Activated naive CD4-positive, alpha-beta T cell treated with anti-CD3 and anti-CD28 coated beads, Interleukin-2, amount 50 U/mL, for 16 hours (primary cell): ENCODE measurements around the gene NTM.

Experiments used
- DNase-seq: peaks from one replicate; pipeline ENCODE4 v3.0.0-alpha.2; 2020

The NTM gene

DNA sequence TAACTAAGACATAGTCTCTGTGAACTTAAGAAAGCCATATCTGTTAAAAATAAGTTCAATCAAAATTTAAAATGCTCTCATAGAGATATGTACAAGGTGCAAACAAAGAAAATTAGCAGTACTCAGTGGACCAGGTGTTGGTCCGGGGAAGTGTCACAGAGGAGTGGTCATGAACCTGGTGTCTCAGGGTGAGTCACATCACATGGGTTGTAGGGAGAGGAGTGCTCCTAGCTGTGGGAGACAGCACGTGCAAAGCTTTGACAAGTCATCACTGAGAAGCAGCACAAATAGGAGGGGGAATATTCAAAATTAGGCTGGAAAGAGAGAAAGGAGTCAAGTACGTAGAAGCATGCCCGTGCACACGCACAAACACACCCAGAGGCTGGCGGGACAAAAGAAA, 438.1 kb downstream of the NTM start:
- no peak for DNase-seq

GRCh38 chr11:131809203-131809918, 438.9 kb downstream of the NTM start:
- DNase-seq = no peak

DNA sequence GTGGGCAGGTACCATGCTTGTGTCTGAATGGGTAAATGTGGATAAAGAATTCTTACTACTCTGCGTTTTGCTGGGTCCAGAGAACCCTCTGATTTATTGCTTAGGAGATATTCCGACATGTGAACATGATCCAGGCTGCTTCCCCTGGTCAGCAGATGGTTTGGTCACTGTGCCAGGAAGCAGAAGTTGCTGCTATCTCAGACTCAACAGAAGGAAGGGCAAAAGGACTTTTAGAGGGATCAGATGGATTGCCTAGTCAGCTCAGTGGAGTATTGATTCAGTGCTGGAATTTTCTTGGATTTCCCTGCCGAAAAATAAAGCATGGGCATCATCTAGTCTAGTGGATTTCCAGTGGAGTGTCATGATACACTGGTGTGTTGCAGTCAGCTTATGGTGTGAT, 440.1 kb downstream of the NTM start:
- no peak for DNase-seq

DNA sequence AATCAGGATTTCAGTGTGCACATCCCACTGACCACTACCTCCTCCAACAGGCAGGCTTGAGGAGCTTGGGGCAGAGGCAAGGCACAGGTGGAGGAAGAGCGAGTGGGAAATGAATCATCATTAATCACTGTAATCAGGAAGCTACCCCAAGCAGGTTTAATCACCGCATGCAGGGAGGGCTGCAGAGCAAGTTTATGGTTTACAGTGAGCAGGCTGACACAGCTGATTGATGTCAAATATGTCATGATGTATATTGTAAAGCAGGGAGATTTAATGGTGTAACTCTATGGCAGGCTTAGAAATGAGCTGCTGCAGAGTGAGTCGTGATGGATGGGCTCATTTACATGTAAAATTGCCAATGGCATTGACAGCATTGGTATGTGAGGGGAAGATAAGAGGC, 441.0 kb downstream of the NTM start:
- DNase-seq = no peak

DNA sequence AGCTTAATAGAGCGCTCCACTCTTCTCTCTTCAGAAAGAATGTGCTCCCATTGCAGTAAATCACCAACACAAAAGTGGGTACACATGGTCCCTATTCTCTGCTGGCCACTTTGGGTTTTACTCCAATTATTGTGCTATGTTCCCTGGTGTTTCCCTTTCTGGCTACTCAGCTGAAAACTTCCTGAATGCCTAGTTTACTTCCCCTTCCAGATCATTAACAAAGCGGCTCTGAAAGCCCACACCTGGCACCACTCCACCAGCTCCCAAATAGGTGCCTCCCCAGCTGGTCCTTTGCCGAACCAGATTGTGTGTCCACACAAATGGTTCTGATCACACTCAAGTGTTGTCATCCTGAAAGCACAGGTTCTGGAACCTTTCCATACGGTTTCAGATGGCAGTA, 443.7 kb downstream of the NTM start:
- no peak for DNase-seq

DNA sequence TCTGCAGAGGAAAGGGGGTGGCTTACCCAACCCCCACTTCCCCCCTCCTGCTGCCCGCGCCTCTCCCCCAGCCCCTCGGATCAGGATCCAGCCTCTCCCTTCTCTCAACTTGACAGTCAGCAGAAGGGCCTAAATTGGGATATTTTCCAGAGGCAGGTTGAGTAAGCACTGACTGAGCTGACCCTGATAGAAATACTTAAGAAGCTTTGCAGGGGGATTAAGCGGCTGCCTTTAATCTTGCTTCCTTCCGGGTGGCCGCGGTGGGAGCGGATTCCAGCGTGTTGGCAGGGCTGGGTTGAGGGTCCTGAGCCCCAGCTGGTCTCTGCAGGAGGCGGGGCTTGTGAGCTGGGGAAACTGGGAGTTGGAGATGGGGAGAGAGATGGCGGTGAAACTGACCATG, 445.2 kb downstream of the NTM start:
- DNase-seq = no peak

- no peak for DNase-seq
Observed at GRCh38 chr11:131816051-131816450, 445.6 kb downstream of the NTM start.

DNA sequence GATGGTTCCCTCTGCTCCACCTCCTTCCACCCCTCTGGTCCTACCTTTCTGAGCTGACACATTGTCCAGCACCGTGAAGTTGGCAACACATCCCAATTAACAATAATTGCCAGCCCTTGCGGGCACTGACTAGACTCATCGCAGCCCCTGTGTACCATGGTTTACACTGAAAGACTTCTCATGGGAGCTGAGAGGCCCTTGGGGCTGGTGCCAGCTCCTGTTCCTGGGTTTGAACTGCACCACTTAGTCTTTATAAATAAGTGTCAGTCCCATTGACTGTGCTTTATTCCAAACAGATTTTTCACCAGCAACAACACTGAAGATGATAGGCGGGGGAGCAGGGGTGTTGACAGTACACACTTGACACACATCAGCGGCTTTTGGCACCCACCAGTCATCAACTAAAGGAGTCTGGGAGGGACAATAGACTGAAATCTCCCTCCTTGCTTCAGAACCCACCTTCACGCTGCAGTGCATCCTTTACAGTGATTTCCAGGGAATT, 447.3 kb downstream of the NTM start:
- DNase-seq = no peak

- DNase-seq = no peak
Observed at GRCh38 chr11:131819865-131820264, 449.4 kb downstream of the NTM start.

DNA sequence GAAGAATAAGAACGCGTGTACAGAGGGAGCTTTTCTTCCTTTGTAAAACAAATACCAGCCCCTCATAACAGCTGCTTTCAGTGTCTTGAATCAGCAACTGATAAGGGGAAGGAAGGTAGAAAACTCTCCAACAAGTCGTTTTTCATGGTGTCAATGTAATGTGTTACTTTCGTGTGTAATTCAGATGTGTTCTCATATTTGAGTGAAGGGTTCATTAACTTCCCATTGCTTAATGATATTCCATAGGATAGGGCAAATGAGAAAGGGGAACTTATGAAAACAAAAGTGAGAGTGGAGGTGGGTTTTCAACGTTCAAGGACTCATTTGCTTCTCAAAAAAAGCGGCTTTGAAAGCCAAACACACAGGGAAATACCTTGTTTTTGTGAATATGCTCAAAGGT, 452.1 kb downstream of the NTM start:
- no peak for DNase-seq

DNA sequence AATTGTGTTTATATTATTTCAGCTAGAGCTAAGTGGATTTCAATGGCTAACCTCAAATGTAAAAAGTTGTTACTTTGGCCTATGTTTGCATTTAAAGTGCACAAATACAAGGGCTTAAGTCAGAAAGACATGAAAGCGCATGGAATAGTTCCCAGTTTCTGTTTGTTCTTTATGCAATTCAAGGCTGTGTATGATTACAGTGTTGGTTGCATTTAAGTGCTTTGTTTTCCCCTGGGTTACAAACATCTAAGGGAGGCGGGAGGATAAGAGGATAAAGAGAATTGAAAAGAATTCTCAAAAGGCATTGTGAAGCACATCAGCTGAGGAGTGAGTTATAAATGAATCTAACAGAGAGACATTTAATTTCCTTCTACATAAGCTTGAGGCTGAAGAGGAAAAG, 453.4 kb downstream of the NTM start:
- no peak for DNase-seq

- no peak for DNase-seq
Observed at GRCh38 chr11:131824771-131825170, 454.4 kb downstream of the NTM start.

GRCh38 chr11:131827430-131827829, 457.0 kb downstream of the NTM start:
- DNase-seq = no peak

DNA sequence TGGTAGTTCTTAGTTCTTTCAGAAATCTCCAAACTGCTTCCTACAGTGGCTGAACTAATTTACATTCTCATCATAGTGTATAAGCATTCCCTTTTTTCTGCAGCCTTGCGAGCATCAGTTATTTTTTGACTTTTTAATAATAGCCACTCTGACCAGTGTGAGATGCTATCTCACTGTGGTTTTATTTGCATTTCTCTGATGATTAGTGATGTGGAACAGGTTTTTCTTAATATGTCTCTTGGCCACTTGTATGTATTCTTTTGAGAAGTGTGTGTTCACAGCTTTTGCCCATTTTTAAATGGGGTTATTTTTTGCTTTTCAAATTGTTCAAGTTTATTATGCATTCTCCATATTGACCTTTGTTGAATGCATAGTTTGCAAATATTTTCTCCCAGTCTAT, 459.3 kb downstream of the NTM start:
- DNase-seq = no peak

DNA sequence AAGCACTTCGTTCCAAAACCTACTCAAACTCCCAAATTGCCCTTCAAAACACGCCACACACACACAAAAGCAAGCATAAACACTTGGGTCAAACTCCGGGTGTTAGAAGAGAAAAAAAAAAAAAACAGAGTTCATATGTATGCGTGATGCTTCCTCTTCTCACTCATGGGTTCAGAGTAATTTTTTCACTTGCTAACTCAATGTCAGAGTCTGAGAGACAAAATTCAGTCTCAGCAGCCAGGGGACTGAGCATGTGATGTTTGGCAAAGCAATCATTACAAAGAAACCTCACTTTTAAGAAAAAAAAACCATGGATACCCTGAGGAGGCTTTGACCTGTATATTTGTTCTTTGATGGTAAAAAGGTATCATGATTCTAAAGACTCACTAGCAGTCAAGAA, 461.7 kb downstream of the NTM start:
- DNase-seq = no peak

- DNase-seq = no peak
Observed at GRCh38 chr11:131833366-131833765, 463.0 kb downstream of the NTM start.

- DNase-seq = no peak
Observed at GRCh38 chr11:131837562-131837961, 467.1 kb downstream of the NTM start.

- no peak for DNase-seq
Observed at GRCh38 chr11:131838016-131838415, 467.6 kb downstream of the NTM start.

DNA sequence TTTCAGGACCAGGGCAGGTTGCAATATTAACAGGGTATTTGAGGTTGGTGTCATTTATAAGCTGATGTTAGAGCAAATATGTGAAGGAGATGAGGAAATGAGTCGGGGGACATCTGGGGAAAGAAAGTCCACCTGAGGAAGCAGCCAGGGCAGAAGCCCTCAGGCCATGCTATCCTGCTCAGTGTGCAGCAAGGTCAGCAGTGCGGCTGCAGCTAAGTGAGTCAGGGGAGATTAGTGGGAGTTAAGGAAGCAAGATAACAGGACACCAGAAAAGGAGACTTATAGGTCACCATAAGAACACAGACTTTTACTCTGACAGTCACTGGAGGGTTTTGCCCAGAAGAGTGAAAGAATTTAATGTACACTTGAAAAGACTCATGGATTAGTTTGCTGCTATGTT, 468.9 kb downstream of the NTM start:
- no peak for DNase-seq

- DNase-seq = no peak
Observed at GRCh38 chr11:131840545-131840944, 470.1 kb downstream of the NTM start.

GRCh38 chr11:131841028-131841427, 470.6 kb downstream of the NTM start:
- no peak for DNase-seq

DNA sequence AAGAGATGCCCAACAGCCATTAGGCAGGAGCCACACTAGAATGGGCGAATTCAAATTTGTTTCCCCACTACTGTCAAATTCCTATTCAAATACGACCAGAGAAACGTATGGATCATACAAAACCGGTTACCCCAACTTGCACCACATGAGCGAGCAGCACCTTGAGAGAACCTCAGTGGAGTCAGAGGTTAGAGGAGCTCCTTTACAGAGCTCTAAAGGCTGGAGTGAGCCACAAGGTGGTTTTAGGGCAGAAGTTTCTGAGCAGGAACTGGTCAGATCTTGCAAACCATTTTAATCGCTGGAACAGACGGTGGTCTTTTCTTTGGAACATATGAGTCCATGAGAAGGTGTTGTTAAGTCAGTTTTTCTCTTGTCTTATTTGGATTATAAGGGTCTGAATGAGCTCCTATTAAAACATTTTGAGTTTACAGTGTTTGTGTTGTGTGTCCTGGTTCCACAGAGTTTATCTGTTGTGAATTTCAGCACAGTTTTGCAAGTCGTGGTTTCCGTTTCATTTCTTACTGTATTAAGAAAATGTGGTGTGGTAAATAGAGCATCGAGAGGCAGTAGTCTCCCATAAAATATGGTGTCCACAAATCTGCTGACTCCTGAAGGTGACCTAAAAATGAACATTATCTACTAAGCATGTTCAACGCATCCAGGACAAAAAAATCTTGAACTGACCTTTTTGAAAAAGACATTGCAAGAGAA, 471.7 kb downstream of the NTM start:
- no peak for DNase-seq

- no peak for DNase-seq
Observed at GRCh38 chr11:131845255-131845654, 474.8 kb downstream of the NTM start.

DNA sequence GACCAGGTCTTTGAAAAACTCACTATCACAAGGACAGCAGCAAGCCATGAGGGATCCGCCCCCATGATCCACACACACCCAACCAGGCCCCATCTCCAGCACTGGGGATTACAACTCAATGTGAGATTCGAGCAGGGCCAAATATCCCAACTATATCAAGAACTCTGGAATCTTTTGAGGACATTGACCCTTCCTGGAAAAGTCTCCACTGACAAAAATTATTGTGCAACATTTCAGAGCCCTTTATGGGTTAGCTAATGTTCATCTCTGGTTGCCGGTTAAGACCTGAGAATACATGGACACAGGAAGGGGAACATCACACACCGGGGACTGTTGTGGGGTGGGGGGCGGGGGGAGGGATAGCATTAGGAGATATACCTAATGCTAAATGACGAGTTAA, 479.1 kb downstream of the NTM start:
- no peak for DNase-seq

DNA sequence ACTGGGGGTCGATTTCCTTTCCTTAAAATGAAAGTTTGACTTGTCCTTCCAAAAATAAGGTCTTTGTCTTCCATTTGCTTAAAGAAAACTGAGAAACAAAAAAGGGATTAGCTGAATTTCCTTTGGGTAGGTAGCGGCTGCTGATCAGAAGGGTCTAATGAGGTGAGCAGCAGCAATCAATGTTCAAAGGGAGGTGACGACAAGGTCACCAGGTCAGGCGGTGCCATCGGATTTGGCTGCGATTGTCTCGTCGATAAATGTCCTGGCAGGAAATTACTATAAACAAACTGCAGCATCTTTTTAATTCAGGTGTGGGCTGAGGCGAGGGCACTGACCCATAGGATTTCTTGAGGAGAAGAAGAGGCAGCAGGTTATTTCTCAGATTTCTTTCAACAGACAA, 480.1 kb downstream of the NTM start:
- no peak for DNase-seq
